K562 (cell line): ENCODE data around the gene GAL.

Experiments used
- NBN ChIP-seq: fragments of 450-650 bp; IDR thresholded peaks from 2 replicates; pipeline ENCODE4 v1.6.1; 2016; ENCODE audit warnings: low read depth, mild to moderate bottlenecking
- POLR2A ChIP-seq: fragments of 450-650 bp; conservative IDR thresholded peaks from 2 replicates; pipeline ENCODE4 v1.6.1; 2016
- PURB ChIP-seq: sonication (generic); formaldehyde crosslinking; IDR thresholded peaks from 2 replicates; pipeline ENCODE4 v1.9.0; 2021; ENCODE audit warnings: low read depth, mild to moderate bottlenecking, missing genetic modification reagents
- TCF7L2 ChIP-seq: fragments of 150-350 bp; IDR thresholded peaks from 2 replicates; pipeline ENCODE4 v1.6.1; 2016; ENCODE audit warnings: low read depth, mild to moderate bottlenecking, low read length, moderate library complexity
- TF ChIP-seq, protein P1 (sequence below), 3 experiments: IDR thresholded peaks in 2 of 3; conservative IDR thresholded peaks in 1 of 3; 2 replicates each; pipeline ENCODE4 v1.5.1; 2011 to 2012; ENCODE audit warnings: low read length in 3 of 3, mild to moderate bottlenecking in 3 of 3, control low read depth in 2 of 3, improper control_type of control experiment in 1 of 3, inconsistent platforms in 1 of 3, low read depth in 1 of 3, mixed read lengths in 1 of 3, moderate library complexity in 1 of 3; ENCODE audit not compliant: insufficient read depth in 2 of 3

DNA sequence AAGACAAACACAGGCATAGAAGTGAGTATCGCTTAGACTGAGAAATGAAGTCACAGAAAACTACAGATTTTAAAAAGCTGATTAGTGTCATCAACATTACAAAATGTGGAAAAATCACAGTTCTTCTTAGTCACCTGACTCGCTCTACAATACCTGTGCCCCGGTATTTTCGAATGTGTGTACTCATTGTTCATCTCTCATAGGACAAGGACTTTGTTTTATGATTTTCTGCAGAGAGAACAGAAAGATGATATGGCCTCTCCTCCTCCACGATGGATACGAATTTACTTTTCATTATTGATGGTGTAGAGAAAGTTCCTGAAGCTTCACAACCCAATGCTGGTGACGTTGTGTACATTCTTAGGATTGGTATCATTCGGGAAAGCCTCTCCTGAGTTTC, 29.4 kb upstream of the GAL start:
- TF ChIP-seq NBN: no peak
- TF ChIP-seq, protein P1, sequence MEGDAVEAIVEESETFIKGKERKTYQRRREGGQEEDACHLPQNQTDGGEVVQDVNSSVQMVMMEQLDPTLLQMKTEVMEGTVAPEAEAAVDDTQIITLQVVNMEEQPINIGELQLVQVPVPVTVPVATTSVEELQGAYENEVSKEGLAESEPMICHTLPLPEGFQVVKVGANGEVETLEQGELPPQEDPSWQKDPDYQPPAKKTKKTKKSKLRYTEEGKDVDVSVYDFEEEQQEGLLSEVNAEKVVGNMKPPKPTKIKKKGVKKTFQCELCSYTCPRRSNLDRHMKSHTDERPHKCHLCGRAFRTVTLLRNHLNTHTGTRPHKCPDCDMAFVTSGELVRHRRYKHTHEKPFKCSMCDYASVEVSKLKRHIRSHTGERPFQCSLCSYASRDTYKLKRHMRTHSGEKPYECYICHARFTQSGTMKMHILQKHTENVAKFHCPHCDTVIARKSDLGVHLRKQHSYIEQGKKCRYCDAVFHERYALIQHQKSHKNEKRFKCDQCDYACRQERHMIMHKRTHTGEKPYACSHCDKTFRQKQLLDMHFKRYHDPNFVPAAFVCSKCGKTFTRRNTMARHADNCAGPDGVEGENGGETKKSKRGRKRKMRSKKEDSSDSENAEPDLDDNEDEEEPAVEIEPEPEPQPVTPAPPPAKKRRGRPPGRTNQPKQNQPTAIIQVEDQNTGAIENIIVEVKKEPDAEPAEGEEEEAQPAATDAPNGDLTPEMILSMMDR (IDR thresholded peaks at IDR 0.05 in 2 of 3, conservative IDR thresholded peaks at IDR 0.05 in 1 of 3; ENCODE audit: insufficient read depth in 2 of 3, low read depth in 1 of 3, low read length in 3 of 3): no peak
- TF ChIP-seq PURB: no peak
- no peak for TF ChIP-seq POLR2A
- no peak for TF ChIP-seq TCF7L2
